K562 (cell line): ENCODE data around the gene GAB2. TPM values are rescaled to one million over a fixed set of nuclear protein-coding genes. Genes with fewer than 3 reads are reported as not detected.

Experiments
- ATAC-seq: fragments of 200-7000 bp; cut with Tn5 transposase; 3 replicates; pipeline ENCODE4 v1.9.1; 2020; ENCODE audit warnings: moderate library complexity
- BruUV-seq: library from RNA; stranded (reverse); fragments of 400-500 nt; replicated peaks from 2 replicates; lab custom pipeline; 2021; lab: Mats Ljungman, UMichigan
- CTCF ChIA-PET: fragments of 300-600 bp; formaldehyde crosslinking; extraction: SDS; loops from one replicate; lab custom pipeline; 2021; ENCODE audit warnings: low intra/inter-chr PET ratio; lab: Yijun Ruan, JAX
- POLR2A ChIA-PET: fragments of 300-600, 350-650 bp; sonication (Branson Sonifier 250); formaldehyde crosslinking; extraction: SDS; loops from one replicate; lab custom pipeline; 2021; ENCODE audit warnings: antibody characterized with exemption, inconsistent platforms; lab: Yijun Ruan, JAX
- DNase-seq, 4 experiments: peaks; one replicate each; pipeline versions ENCODE4 v3.0.0 to v3.0.0-alpha.2; 2011 to 2018; ENCODE audit warnings: low spot score in 3 of 4, mixed read lengths in 3 of 4; ENCODE audit errors: extremely low read depth in 1 of 4
- FAIRE-seq: peaks from 2 replicates; lab custom pipeline; 2011; peaks lifted over from hg19 to GRCh38; lab: Jason Lieb, UNC
- H2AFZ ChIP-seq: 2 replicates; pipeline ENCODE4 v1.6.0; 2011; ENCODE audit warnings: low read depth, low read length, control low read depth, inconsistent platforms
- H3K27ac ChIP-seq: fragments of 200-600 bp; 3 replicates; pipeline ENCODE4 v1.8.0; 2011; ENCODE audit warnings: low read depth, mild to moderate bottlenecking, control low read depth, inconsistent platforms, low read length, moderate library complexity, mixed read lengths; ENCODE audit errors: extremely low read depth
- H3K27me3 ChIP-seq, 2 experiments: fragments of 300-600 bp in 1 of 2; 2 replicates in 1 of 2; 3 replicates in 1 of 2; pipeline versions ENCODE4 v1.6.0 to v1.8.0; 2011; ENCODE audit warnings: inconsistent platforms in 2 of 2, low read length in 2 of 2, mild to moderate bottlenecking in 1 of 2, mixed read lengths in 1 of 2, moderate library complexity in 1 of 2; ENCODE audit not compliant: control insufficient read depth in 2 of 2, insufficient read depth in 2 of 2
- H3K36me3 ChIP-seq: fragments of 300-600 bp; 3 replicates; pipeline ENCODE4 v1.8.0; 2011; ENCODE audit warnings: mild to moderate bottlenecking, low read length, inconsistent platforms; ENCODE audit not compliant: control insufficient read depth, insufficient read depth
- H3K4me1 ChIP-seq, 2 experiments: fragments of 200-600 bp in 1 of 2; replicated peaks in 1 of 2; 2 replicates in 1 of 2; 3 replicates in 1 of 2; pipeline versions ENCODE4 v1.5.1 to v1.8.0; 2011; ENCODE audit warnings: inconsistent platforms in 2 of 2, low read length in 2 of 2, mild to moderate bottlenecking in 1 of 2, mixed read lengths in 1 of 2, moderate library complexity in 1 of 2; ENCODE audit not compliant: control insufficient read depth in 2 of 2, insufficient read depth in 2 of 2
- H3K4me2 ChIP-seq: 2 replicates; pipeline ENCODE4 v1.6.1; 2011; ENCODE audit warnings: low read length, control low read depth, inconsistent platforms, mixed read lengths; ENCODE audit not compliant: insufficient read depth
- H3K4me3 ChIP-seq: fragments of 200-600 bp; sonication (generic), shearing (Covaris generic); 2 replicates; pipeline ENCODE4 v1.5.1; 2016; ENCODE audit warnings: control low read depth, inconsistent platforms
- H3K79me2 ChIP-seq: fragments of 200-600 bp; 3 replicates; pipeline ENCODE4 v1.8.0; 2011; ENCODE audit warnings: low read length, inconsistent platforms; ENCODE audit not compliant: control insufficient read depth, insufficient read depth
- H3K9ac ChIP-seq, 2 experiments: 2 replicates each; pipeline versions ENCODE4 v1.6.0 to v1.6.1; 2011; ENCODE audit warnings: low read depth in 2 of 2, low read length in 2 of 2, control low read depth in 1 of 2, inconsistent platforms in 1 of 2, mild to moderate bottlenecking in 1 of 2, mixed read lengths in 1 of 2; ENCODE audit not compliant: insufficient read depth in 1 of 2
- H3K9me1 ChIP-seq: one replicate; pipeline ENCODE4 v1.6.0; 2011; ENCODE audit warnings: inconsistent platforms, mild to moderate bottlenecking, low read length, moderate library complexity; ENCODE audit not compliant: control insufficient read depth, insufficient read depth
- H3K9me3 ChIP-seq: replicated peaks from 2 replicates; pipeline ENCODE4 v1.5.1; 2011; ENCODE audit warnings: low read depth, low read length, inconsistent platforms; ENCODE audit not compliant: control insufficient read depth, insufficient read depth
- H4K20me1 ChIP-seq: replicated peaks from 2 replicates; pipeline ENCODE4 v1.6.1; 2011; ENCODE audit warnings: low read length, inconsistent platforms, mixed read lengths; ENCODE audit not compliant: control insufficient read depth, insufficient read depth
- BRD9 ChIP-seq: fragments of 450-650 bp; IDR thresholded peaks from 2 replicates; pipeline ENCODE4 v1.6.1; 2018; ENCODE audit warnings: low read depth; ENCODE audit not compliant: partially characterized antibody
- DEAF1 ChIP-seq: fragments of 450-650 bp; formaldehyde crosslinking; IDR thresholded peaks from 2 replicates; pipeline ENCODE4 v1.4.0; 2020; ENCODE audit warnings: mild to moderate bottlenecking, moderate library complexity
- EP300 ChIP-seq: IDR thresholded peaks from 2 replicates; pipeline ENCODE4 v1.6.1; 2012; ENCODE audit warnings: low read length, improper control_type of control experiment
- HSF4 ChIP-seq: fragments of 250-450 bp; sonication (Bioruptor Pico); IDR thresholded peaks from 2 replicates; pipeline ENCODE4 v2.1.2; 2022; ENCODE audit warnings: mild to moderate bottlenecking, moderate library complexity, borderline replicate concordance
- MAZ ChIP-seq, 2 experiments: fragments of 450-650 bp in 1 of 2; sonication (generic) in 1 of 2; formaldehyde crosslinking; IDR thresholded peaks in 1 of 2; conservative IDR thresholded peaks in 1 of 2; 2 replicates each; pipeline versions ENCODE4 v1.4.0 to v1.5.0; 2020; ENCODE audit warnings: mild to moderate bottlenecking in 1 of 2, missing genetic modification reagents in 1 of 2
- MECOM ChIP-seq: fragments of 250-450 bp; sonication (Bioruptor Pico); IDR thresholded peaks from 2 replicates; pipeline ENCODE4 v1.8.0; 2022; ENCODE audit warnings: inconsistent platforms
- MYBL2 ChIP-seq, 2 experiments: fragments of 450-650 bp in 1 of 2; sonication (generic) in 1 of 2; formaldehyde crosslinking in 1 of 2; IDR thresholded peaks; 2 replicates each; pipeline versions ENCODE4 v1.6.1 to v1.8.1; 2017 to 2022; ENCODE audit warnings: borderline replicate concordance in 1 of 2, inconsistent platforms in 1 of 2, low read depth in 1 of 2, mild to moderate bottlenecking in 1 of 2, missing genetic modification reagents in 1 of 2, moderate library complexity in 1 of 2
- NR2C1 ChIP-seq, 2 experiments: fragments of 450-650 bp; IDR thresholded peaks; 2 replicates each; pipeline ENCODE4 v1.6.1; 2017; ENCODE audit warnings: mild to moderate bottlenecking in 2 of 2, antibody characterized with exemption in 1 of 2, inconsistent platforms in 1 of 2, missing compliant biosample characterization in 1 of 2, missing genetic modification characterization in 1 of 2
- PTRF ChIP-seq: fragments of 450-650 bp; IDR thresholded peaks from 2 replicates; pipeline ENCODE4 v1.6.1; 2016; ENCODE audit warnings: mild to moderate bottlenecking, missing genetic modification characterization, missing compliant biosample characterization
- YY1 ChIP-seq, 3 experiments: IDR thresholded peaks; 2 replicates each; pipeline ENCODE4 v1.6.1; 2011; ENCODE audit warnings: low read length in 2 of 3, mild to moderate bottlenecking in 2 of 3, moderate library complexity in 2 of 3, borderline replicate concordance in 1 of 3, control low read depth in 1 of 3, low read depth in 1 of 3; ENCODE audit not compliant: insufficient read depth in 3 of 3, insufficient replicate concordance in 2 of 3, control insufficient read depth in 1 of 3, insufficient read length in 1 of 3; ENCODE audit errors: extremely low read depth in 1 of 3
- ZBTB12 ChIP-seq: fragments of 250-450 bp; sonication (Bioruptor Pico); IDR thresholded peaks from 2 replicates; pipeline ENCODE4 v1.4.0; 2020
- ZNF197 ChIP-seq: fragments of 200-800 bp; sonication (Bioruptor generic); IDR thresholded peaks from 2 replicates; pipeline ENCODE4 v1.6.1; 2016; ENCODE audit warnings: low read depth, missing genetic modification characterization, missing compliant biosample characterization
- ZNF311 ChIP-seq: fragments of 250-450 bp; sonication (Bioruptor Pico); IDR thresholded peaks from 2 replicates; pipeline ENCODE4 v1.4.0; 2020; ENCODE audit warnings: mild to moderate bottlenecking, moderate library complexity
- ZNF583 ChIP-seq: fragments of 250-450 bp; sonication (Bioruptor Pico); IDR thresholded peaks from 2 replicates; pipeline ENCODE4 v1.4.0; 2020
- ZNF644 ChIP-seq: fragments of 200-800 bp; sonication (Bioruptor generic); IDR thresholded peaks from 2 replicates; pipeline ENCODE4 v1.6.1; 2016; ENCODE audit warnings: low read depth, missing genetic modification characterization, missing compliant biosample characterization
- WGBS: fragments of 100-300 bp; shearing (Covaris generic); methylation state at CpG from one replicate; pipeline ENCODE4 v1.1.6; 2016; ENCODE audit warnings: low coverage, mixed read lengths; ENCODE audit not compliant: insufficient coverage; ENCODE audit errors: missing lambda C conversion rate; 5-methylcytosine and 5-hydroxymethylcytosine counted together
- in situ Hi-C: fragments of 300-500 bp; cut with MboI; formaldehyde crosslinking; loops from 4 replicates; pipeline ENCODE4 v1.15.0; 2018; ENCODE audit warnings: inconsistent platforms, mixed read lengths
- intact Hi-C: fragments of 100-400 bp; cut with micrococcal nuclease; formaldehyde crosslinking; loops from 2 replicates; pipeline ENCODE4 v1.14.2; 2022
- polyA plus RNA-seq, 8 experiments: library from polyadenylated mRNA; depleted of rRNA in 4 of 8; stranded (reverse) in 5 of 8; unstranded in 3 of 8; fragments of >200 nt; fragmentation: Nextera tagmentation in 2 of 8; fragmentation: Illumina TruSeq in 1 of 8; extraction: Ambion mirVana in 2 of 8; extraction: Trizol in 1 of 8; gene quantifications; 2 replicates each; pipeline versions ENCODE4 v1.2.1 to v1.2.3, GENCODE V29; 2011 to 2014; ENCODE audit warnings: inconsistent platforms in 1 of 8, missing spikeins in 1 of 8
- total RNA-seq, 7 experiments: library from RNA; depleted of rRNA in 6 of 7; stranded (reverse); fragments of >200 nt in 6 of 7; fragmentation: Illumina TruSeq in 2 of 7; extraction: Trizol in 2 of 7; gene quantifications; 2 replicates each; pipeline versions ENCODE4 v1.2.1 to v1.2.3, GENCODE V29; 2011 to 2021; ENCODE audit warnings: low replicate concordance in 1 of 7

GAB2 gene
- total and polyA plus RNA-seq, 9 of the 15 experiments (the other 6 are each of a cell fraction or from before 2014, with no cell fraction given): 2.3 to 35.2 (median 16.1) TPM

- peak overlapping the region; percentile 76 for H3K27ac ChIP-seq
- H3K9me3 ChIP-seq: no peaks in the 10 kb centered on the region
- BruUV-seq: no TSS peak
- no peak for DNase-seq
- intact Hi-C loops: no loop called here
- ChIA-PET CTCF (no interaction called here), POLR2A (interaction anchor here (0.6 to 1.3 kb wide), 6 partner anchors 9 to 58 kb away, joined by 3 to 8 read pairs (median 4); no protein-coding TSS in a partner anchor)
- H3K4me2 ChIP-seq: peak overlapping the region; percentile 75
- H2AFZ ChIP-seq: peak overlapping the region; percentile 88
- 0 out of 2 replicates have a peak, but pooled peaks cover 3% of the 10 kb centered on the region for H4K20me1 ChIP-seq
- H3K9ac ChIP-seq: peak overlapping the region; percentile 64 to 74; a peak in 3 of 4 replicates
- H3K4me1 ChIP-seq: peaks cover 18 to 63% of the 10 kb centered on the region in 2 experiments
- 7% methylated on average over 5 of the region's 5 CpGs for WGBS
- peak overlapping the region; percentile 20; the same call in 1 of the 2 replicates for H3K4me3 ChIP-seq
- peaks cover 83% of the 10 kb centered on the region for H3K79me2 ChIP-seq
- no peaks in the 10 kb centered on the region for H3K27me3 ChIP-seq
- FAIRE-seq: no peak
- no peaks in the 10 kb centered on the region for H3K9me1 ChIP-seq
- H3K36me3 ChIP-seq: no peaks in the 10 kb centered on the region
- in situ Hi-C loops: no loop called here
- ATAC-seq: peak; percentile 27
- TF ChIP-seq ZNF197 (CRISPR knock-in tag): 0 out of 2 replicates have a peak, but pooled peaks have one; percentile 42
- peak; percentile 19; the same call in 1 of the 2 replicates for TF ChIP-seq EP300
- TF ChIP-seq HSF4 (CRISPR knock-in tag): 0 out of 2 replicates have a peak, but pooled peaks have one; percentile 31
- no peak for TF ChIP-seq ZNF644 (tag)
- peak; percentile 76; the same call in 1 of the 2 replicates for TF ChIP-seq ZNF311 (CRISPR knock-in tag)
- TF ChIP-seq BRD9: no peak
- 0 out of 2 replicates have a peak, but pooled peaks have one; percentile 51 for TF ChIP-seq MECOM (CRISPR knock-in tag)
- TF ChIP-seq ZNF583: peak; percentile 82; the same call in 1 of the 2 replicates
- TF ChIP-seq PTRF (tag): peak; percentile 72
- peak; percentile 37; the same call in 1 of the 2 replicates for TF ChIP-seq ZBTB12 (CRISPR knock-in tag)
- TF ChIP-seq YY1 (IDR thresholded peaks at IDR 0.05; ENCODE audit: borderline replicate concordance in 1 of 3, control insufficient read depth in 1 of 3, extremely low read depth in 1 of 3, insufficient read depth in 3 of 3, insufficient read length in 1 of 3, insufficient replicate concordance in 2 of 3, low read depth in 1 of 3, low read length in 2 of 3): peak in 1 of 3 experiments; percentile 22
- TF ChIP-seq NR2C1 (IDR thresholded peaks at IDR 0.05): no peak
- TF ChIP-seq NR2C1 (tag; IDR thresholded peaks at IDR 0.05): peak; percentile 49; the same call in 1 of the 2 replicates
- no peak for TF ChIP-seq MYBL2 (IDR thresholded peaks at IDR 0.05; ENCODE audit: low read depth)
- no peak for TF ChIP-seq MYBL2 (CRISPR knock-in tag; IDR thresholded peaks at IDR 0.05; ENCODE audit: borderline replicate concordance)
- no peak for TF ChIP-seq DEAF1
- TF ChIP-seq MAZ (CRISPR knock-in tag; conservative IDR thresholded peaks at IDR 0.05 in 1 of 2, IDR thresholded peaks at IDR 0.05 in 1 of 2): peak; percentile 32 to 54; a peak in 1 of 4 replicates
Measured at GRCh38 chr11:78314762-78315161, 102.9 kb downstream of the GAB2 start.
